Prostate gland (tissue), 2 donors: ENCODE results near the gene TRAPPC2.

Experiments
- CTCF ChIP-seq, 4 experiments: fragments of 200-600 bp in 2 of 4; fragments of 450-650 bp in 2 of 4; sonication (generic) in 2 of 4; IDR thresholded peaks; 1 replicate in 3 of 4; 2 replicates in 1 of 4; pipeline ENCODE4 v1.5.1; 2016 to 2019; ENCODE audit warnings: antibody characterized with exemption in 4 of 4, mild to moderate bottlenecking in 2 of 4, moderate library complexity in 2 of 4
- POLR2AphosphoS5 ChIP-seq: sonication (generic); formaldehyde crosslinking; IDR thresholded peaks from one replicate; pipeline ENCODE4 v1.6.1; 2017; ENCODE audit warnings: antibody characterized with exemption

- TF ChIP-seq CTCF (IDR thresholded peaks at IDR 0.05): no peak
- TF ChIP-seq POLR2AphosphoS5: no peak
These were observed 29.9 kb upstream of the TRAPPC2 start for GRCh38 chrX:13764281-13764680.
